IMR-90 (cell line): Measurements from ENCODE around the gene CPLX4. TPM values are rescaled to one million over a fixed set of nuclear protein-coding genes. Genes with fewer than 3 reads are reported as not detected.

Experiments used
- ATAC-seq: fragments of 200-7000 bp; cut with Tn5 transposase; 2 replicates; pipeline ENCODE4 v1.9.1; 2020; ENCODE audit warnings: low read depth, mild to moderate bottlenecking, moderate library complexity
- BruUV-seq: library from RNA; stranded (reverse); fragments of 400-500 nt; replicated peaks from 2 replicates; lab custom pipeline; 2021; lab: Mats Ljungman, UMichigan
- CTCF ChIA-PET: fragments of 300-600 bp; formaldehyde crosslinking; extraction: SDS; loops from one replicate; lab custom pipeline; 2021; ENCODE audit warnings: antibody characterized with exemption; lab: Yijun Ruan, JAX
- POLR2A ChIA-PET: fragments of 300-600 bp; sonication (Branson Sonifier 250); formaldehyde crosslinking; loops from one replicate; lab custom pipeline; 2022; ENCODE audit warnings: antibody characterized with exemption; ENCODE audit not compliant: unreplicated experiment; lab: Charles Lee
- DNase-seq: peaks from one replicate; pipeline ENCODE4 v3.0.0; 2013
- H2AFZ ChIP-seq: replicated peaks from 2 replicates; pipeline ENCODE3; 2013; ENCODE audit warnings: low read length, mild to moderate bottlenecking; ENCODE audit not compliant: poor library complexity
- H2AK5ac ChIP-seq: 2 replicates; pipeline ENCODE4 v1.6.1; 2013; ENCODE audit warnings: low read depth, low read length, inconsistent platforms
- H2AK9ac ChIP-seq: replicated peaks from 2 replicates; pipeline ENCODE3; 2013; ENCODE audit warnings: mild to moderate bottlenecking, low read depth, low read length, moderate library complexity; ENCODE audit not compliant: poor library complexity
- H2BK120ac ChIP-seq: 2 replicates; pipeline ENCODE4 v1.6.1; 2013; ENCODE audit warnings: low read depth, low read length, inconsistent platforms
- H2BK15ac ChIP-seq: 3 replicates; pipeline ENCODE4 v1.6.1; 2013; ENCODE audit warnings: low read depth, low read length, inconsistent platforms
- H2BK20ac ChIP-seq: 2 replicates; pipeline ENCODE4 v1.6.1; 2013; ENCODE audit warnings: low read depth, mild to moderate bottlenecking, inconsistent platforms, low read length, moderate library complexity
- H2BK5ac ChIP-seq: 2 replicates; pipeline ENCODE4 v1.6.1; 2013; ENCODE audit warnings: mild to moderate bottlenecking, low read depth, low read length, inconsistent platforms; ENCODE audit not compliant: poor library complexity, severe bottlenecking
- H3K14ac ChIP-seq: replicated peaks from 2 replicates; pipeline ENCODE4 v1.6.1; 2013; ENCODE audit warnings: low read depth, low read length, inconsistent platforms
- H3K18ac ChIP-seq: 2 replicates; pipeline ENCODE4 v1.6.1; 2013; ENCODE audit warnings: low read depth, low read length, control low read depth
- H3K23ac ChIP-seq: 2 replicates; pipeline ENCODE4 v1.6.1; 2013; ENCODE audit warnings: low read depth, low read length, inconsistent platforms
- H3K27ac ChIP-seq: 2 replicates; pipeline ENCODE4 v1.5.1; 2013; ENCODE audit warnings: mild to moderate bottlenecking, control low read depth, low read length; ENCODE audit not compliant: insufficient read depth
- H3K27me3 ChIP-seq: 2 replicates; pipeline ENCODE4 v1.6.1; 2013; ENCODE audit warnings: low read length; ENCODE audit not compliant: control insufficient read depth, insufficient read depth
- H3K36me3 ChIP-seq: 2 replicates; pipeline ENCODE4 v1.6.1; 2013; ENCODE audit warnings: low read length, mixed read lengths; ENCODE audit not compliant: control insufficient read depth, insufficient read depth
- H3K4ac ChIP-seq: 2 replicates; pipeline ENCODE4 v1.6.1; 2013; ENCODE audit warnings: low read depth, low read length, inconsistent platforms
- H3K4me1 ChIP-seq: 2 replicates; pipeline ENCODE4 v1.6.1; 2013; ENCODE audit warnings: low read length, mixed read lengths; ENCODE audit not compliant: control insufficient read depth, insufficient read depth
- H3K4me2 ChIP-seq: 2 replicates; pipeline ENCODE4 v1.6.1; 2013; ENCODE audit warnings: low read depth, mild to moderate bottlenecking, control low read depth, low read length, moderate library complexity
- H3K4me3 ChIP-seq: 2 replicates; pipeline ENCODE4 v1.5.1; 2013; ENCODE audit warnings: low read depth, mild to moderate bottlenecking, control low read depth, low read length, moderate library complexity; ENCODE audit not compliant: insufficient read depth
- H3K56ac ChIP-seq: 2 replicates; pipeline ENCODE4 v1.6.1; 2013; ENCODE audit warnings: low read length, inconsistent platforms; ENCODE audit not compliant: insufficient read depth; ENCODE audit errors: extremely low read depth
- H3K79me1 ChIP-seq, 2 experiments: 2 replicates each; pipeline ENCODE4 v1.6.1; 2013; ENCODE audit warnings: low read length in 2 of 2, inconsistent platforms in 1 of 2, low read depth in 1 of 2
- H3K9ac ChIP-seq: 2 replicates; pipeline ENCODE4 v1.6.1; 2013; ENCODE audit warnings: low read depth, low read length, control low read depth
- H3K9me1 ChIP-seq: 2 replicates; pipeline ENCODE4 v1.6.1; 2013; ENCODE audit warnings: low read length, inconsistent platforms; ENCODE audit not compliant: insufficient read depth
- H3K9me3 ChIP-seq: 2 replicates; pipeline ENCODE4 v1.6.1; 2013; ENCODE audit warnings: low read length; ENCODE audit not compliant: control insufficient read depth, insufficient read depth
- H4K20me1 ChIP-seq: 2 replicates; pipeline ENCODE4 v1.6.1; 2013; ENCODE audit warnings: low read length, inconsistent platforms; ENCODE audit not compliant: insufficient read depth
- H4K5ac ChIP-seq: 2 replicates; pipeline ENCODE4 v1.6.1; 2013; ENCODE audit warnings: mild to moderate bottlenecking, low read depth, low read length, control low read depth
- H4K8ac ChIP-seq, 2 experiments: 2 replicates each; pipeline ENCODE4 v1.6.1; 2013; ENCODE audit warnings: low read depth in 2 of 2, low read length in 2 of 2, control low read depth in 1 of 2, inconsistent platforms in 1 of 2
- H4K91ac ChIP-seq: 2 replicates; pipeline ENCODE4 v1.6.1; 2013; ENCODE audit warnings: low read depth, low read length, inconsistent platforms; ENCODE audit not compliant: insufficient read depth
- BHLHE40 ChIP-seq: fragments of 150-350 bp; IDR thresholded peaks from 2 replicates; pipeline ENCODE4 v1.6.1; 2016; ENCODE audit warnings: mild to moderate bottlenecking, low read depth, low read length
- CEBPB ChIP-seq: IDR thresholded peaks from 2 replicates; pipeline ENCODE4 v1.6.1; 2012; ENCODE audit warnings: low read depth, low read length, improper control_type of control experiment
- CHD1 ChIP-seq: IDR thresholded peaks from 2 replicates; pipeline ENCODE4 v1.6.1; 2012; ENCODE audit warnings: low read depth, low read length, improper control_type of control experiment
- ELK1 ChIP-seq: fragments of 150-350 bp; IDR thresholded peaks from 2 replicates; pipeline ENCODE4 v1.6.1; 2016; ENCODE audit warnings: low read depth, mild to moderate bottlenecking, low read length, moderate library complexity, borderline replicate concordance
- MAZ ChIP-seq: IDR thresholded peaks from 2 replicates; pipeline ENCODE4 v1.6.1; 2012; ENCODE audit warnings: low read depth, mild to moderate bottlenecking, low read length, improper control_type of control experiment, moderate library complexity, borderline replicate concordance
- MXI1 ChIP-seq: IDR thresholded peaks from 2 replicates; pipeline ENCODE4 v1.6.1; 2012; ENCODE audit warnings: low read depth, mild to moderate bottlenecking, low read length, moderate library complexity, borderline replicate concordance
- RCOR1 ChIP-seq: IDR thresholded peaks from 2 replicates; pipeline ENCODE4 v1.6.1; 2012; ENCODE audit warnings: mild to moderate bottlenecking, low read length, improper control_type of control experiment; ENCODE audit not compliant: insufficient replicate concordance
- RFX5 ChIP-seq: IDR thresholded peaks from 2 replicates; pipeline ENCODE4 v1.8.0; 2012; ENCODE audit warnings: low read depth, mild to moderate bottlenecking, low read length, moderate library complexity
- SMC3 ChIP-seq: fragments of 150-350 bp; IDR thresholded peaks from 2 replicates; pipeline ENCODE4 v1.6.1; 2016; ENCODE audit warnings: low read depth, mild to moderate bottlenecking, antibody characterized with exemption, low read length, moderate library complexity
- USF2 ChIP-seq: fragments of 150-350 bp; IDR thresholded peaks from 2 replicates; pipeline ENCODE4 v1.6.1; 2017; ENCODE audit warnings: mild to moderate bottlenecking, antibody characterized with exemption, low read length, low read depth
- WGBS, 2 experiments: methylation state at CpG; one replicate each; pipeline versions ENCODE4 v1.1.5 to v1.1.7; 2013; ENCODE audit warnings: missing lambda C conversion rate in 2 of 2; ENCODE audit not compliant: insufficient read length in 1 of 2; ENCODE audit errors: extremely low coverage in 2 of 2; 5-methylcytosine and 5-hydroxymethylcytosine counted together
- dilution Hi-C: fragments of 300-500 bp; cut with HindIII; formaldehyde crosslinking; loops from one replicate; pipeline ENCODE4 v1.14.3; 2018; ENCODE audit warnings: low sequenced_read_pairs; ENCODE audit not compliant: unreplicated experiment
- in situ Hi-C: fragments of 300-500 bp; cut with MboI; formaldehyde crosslinking; loops from 3 replicates; pipeline ENCODE4 v1.14.3; 2019; ENCODE audit warnings: low sequenced_read_pairs, inconsistent platforms, mixed read lengths
- intact Hi-C: fragments of 100-400 bp; cut with micrococcal nuclease; formaldehyde crosslinking; loops from 2 replicates; pipeline ENCODE4 v1.10.0; 2022
- polyA plus RNA-seq, 3 experiments: library from polyadenylated mRNA; depleted of rRNA; stranded (reverse); fragments of >200 nt; gene quantifications; 2 replicates each; pipeline ENCODE4 v1.2.3, GENCODE V29; 2012; ENCODE audit warnings: low replicate concordance in 1 of 3
- total RNA-seq: library from RNA; depleted of rRNA; stranded (reverse); fragments of >200 nt; gene quantifications from 2 replicates; pipeline ENCODE4 v1.2.3, GENCODE V29; 2012
- TF ChIP-seq, protein P1 (sequence below): conservative IDR thresholded peaks from 2 replicates; pipeline ENCODE4 v1.5.1; 2012; ENCODE audit warnings: mild to moderate bottlenecking, low read depth, low read length, improper control_type of control experiment

Gene CPLX4
- total and polyA plus RNA-seq, 2 of the 4 experiments (the other 2 are of a cell fraction): not detected

- no peak for DNase-seq
- no peak overlapping the region for H2AK9ac ChIP-seq
- H3K4me3 ChIP-seq: no peak overlapping the region
- H2AK5ac ChIP-seq: no peak overlapping the region
- H4K8ac ChIP-seq: no peak overlapping the region
- no peaks in the 10 kb centered on the region for H3K79me1 ChIP-seq
- no peak overlapping the region for H3K4me2 ChIP-seq
- H3K9me3 ChIP-seq: peaks cover 13% of the 10 kb centered on the region
- no peaks in the 10 kb centered on the region for H3K9me1 ChIP-seq
- H3K56ac ChIP-seq: no peak overlapping the region
- intact Hi-C loops: no loop called here
- no TSS peak for BruUV-seq
- H3K14ac ChIP-seq: no peak overlapping the region
- H2BK5ac ChIP-seq: no peak overlapping the region
- ChIA-PET CTCF (interaction anchor here (0.6 to 1.1 kb wide), 2 partner anchors 11 to 126 kb away, joined by 3 to 4 read pairs; no protein-coding TSS in a partner anchor), POLR2A (no interaction called here)
- H3K27ac ChIP-seq: no peak overlapping the region
- H3K27me3 ChIP-seq: peaks cover 90% of the 10 kb centered on the region
- dilution Hi-C loops: no loop called here
- no peak overlapping the region for H3K23ac ChIP-seq
- H4K5ac ChIP-seq: no peak overlapping the region
- whole genome bisulfite sequencing, 2 experiments: no CpG with 5 or more reads among the region's 5 CpGs
- H2BK120ac ChIP-seq: no peak overlapping the region
- no peak overlapping the region for H4K91ac ChIP-seq
- TF ChIP-seq ELK1 (no peak), RFX5 (no peak), CEBPB (no peak), MAZ (no peak), MXI1 (no peak), BHLHE40 (no peak), USF2 (no peak), RCOR1 (no peak), SMC3 (no peak), CHD1 (no peak)
- TF ChIP-seq, protein P1, sequence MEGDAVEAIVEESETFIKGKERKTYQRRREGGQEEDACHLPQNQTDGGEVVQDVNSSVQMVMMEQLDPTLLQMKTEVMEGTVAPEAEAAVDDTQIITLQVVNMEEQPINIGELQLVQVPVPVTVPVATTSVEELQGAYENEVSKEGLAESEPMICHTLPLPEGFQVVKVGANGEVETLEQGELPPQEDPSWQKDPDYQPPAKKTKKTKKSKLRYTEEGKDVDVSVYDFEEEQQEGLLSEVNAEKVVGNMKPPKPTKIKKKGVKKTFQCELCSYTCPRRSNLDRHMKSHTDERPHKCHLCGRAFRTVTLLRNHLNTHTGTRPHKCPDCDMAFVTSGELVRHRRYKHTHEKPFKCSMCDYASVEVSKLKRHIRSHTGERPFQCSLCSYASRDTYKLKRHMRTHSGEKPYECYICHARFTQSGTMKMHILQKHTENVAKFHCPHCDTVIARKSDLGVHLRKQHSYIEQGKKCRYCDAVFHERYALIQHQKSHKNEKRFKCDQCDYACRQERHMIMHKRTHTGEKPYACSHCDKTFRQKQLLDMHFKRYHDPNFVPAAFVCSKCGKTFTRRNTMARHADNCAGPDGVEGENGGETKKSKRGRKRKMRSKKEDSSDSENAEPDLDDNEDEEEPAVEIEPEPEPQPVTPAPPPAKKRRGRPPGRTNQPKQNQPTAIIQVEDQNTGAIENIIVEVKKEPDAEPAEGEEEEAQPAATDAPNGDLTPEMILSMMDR: no peak
- no peaks in the 10 kb centered on the region for H3K36me3 ChIP-seq
- in situ Hi-C loops: no loop called here
- H2AFZ ChIP-seq: no peak overlapping the region
- H2BK15ac ChIP-seq: no peak overlapping the region
- H3K4me1 ChIP-seq: no peaks in the 10 kb centered on the region
- H2BK20ac ChIP-seq: no peak overlapping the region
- no peak overlapping the region for H3K9ac ChIP-seq
- no peak overlapping the region for H3K18ac ChIP-seq
- no peak overlapping the region for H3K4ac ChIP-seq
- 0 out of 2 replicates have a peak, but pooled peaks cover under 1% of the 10 kb centered on the region for H4K20me1 ChIP-seq
- no peak for ATAC-seq
Observed at GRCh38 chr18:59276047-59276446, 42.4 kb downstream of the CPLX4 start.
